ENCODE results near the gene FGGY. TPM values are rescaled to one million over a fixed set of nuclear protein-coding genes. Genes with fewer than 3 reads are reported as not detected.

The FGGY gene
- total and polyA plus RNA-seq, 4 donors, result 5.3 to 25.1 (median 11.9) TPM

DNA sequence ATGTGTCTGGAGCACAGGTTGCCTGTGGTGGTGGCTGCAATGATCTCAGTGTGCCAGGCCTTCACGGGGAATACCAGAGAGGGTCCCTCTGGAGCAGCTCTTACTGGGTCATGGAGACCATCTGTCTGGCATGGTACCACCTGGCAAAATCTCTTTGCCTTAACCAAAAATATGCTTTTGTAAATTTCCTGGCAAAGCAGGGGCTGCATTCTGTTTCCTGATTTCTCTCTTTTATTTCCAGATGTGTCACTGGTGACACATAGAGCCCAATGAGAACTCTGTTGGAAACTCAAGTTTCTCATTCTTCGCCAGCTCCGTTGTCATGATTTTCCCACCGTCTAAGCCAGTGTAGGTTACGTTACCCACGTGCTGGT lies 136.5 kb downstream of the FGGY start:
- Histone ChIP-seq H3K27me3 (ENCODE audit: control insufficient read depth in 1 of 2, insufficient read depth in 2 of 2, low read length in 1 of 2) (no peaks in the 10 kb centered on the region), H3K27ac (ENCODE audit: low read depth in 1 of 2, low read length in 2 of 2) (peak overlapping the region; percentile 58), H3K36me3 (ENCODE audit: control insufficient read depth in 1 of 2, insufficient read depth in 2 of 2, low read length in 1 of 2) (no peaks in the 10 kb centered on the region), H3K4me3 (ENCODE audit: low read length in 2 of 2) (no peak overlapping the region), H3K4me1 (ENCODE audit: control insufficient read depth in 1 of 2, insufficient read depth in 2 of 2, low read length in 2 of 2) (peaks cover 4 to 6% of the 10 kb centered on the region in 2 donors), H3K9me3 (ENCODE audit: control insufficient read depth, low read length) (no peaks in the 10 kb centered on the region)
- 9 to 12% methylated on average over 6 of the region's 6 CpGs for WGBS, 2 donors
- peak; percentile 53 for ATAC-seq (ENCODE audit: low FRiP score)
- DNase-seq, result peak in 1 of 2 donors; percentile 55
- intact Hi-C loops (cut with DNase I), result loop anchor here in 1 of 2 donors (10.0 kb wide), 1 partner anchor 139 kb away; the partner anchor contains the start of gene FGGY

DNA sequence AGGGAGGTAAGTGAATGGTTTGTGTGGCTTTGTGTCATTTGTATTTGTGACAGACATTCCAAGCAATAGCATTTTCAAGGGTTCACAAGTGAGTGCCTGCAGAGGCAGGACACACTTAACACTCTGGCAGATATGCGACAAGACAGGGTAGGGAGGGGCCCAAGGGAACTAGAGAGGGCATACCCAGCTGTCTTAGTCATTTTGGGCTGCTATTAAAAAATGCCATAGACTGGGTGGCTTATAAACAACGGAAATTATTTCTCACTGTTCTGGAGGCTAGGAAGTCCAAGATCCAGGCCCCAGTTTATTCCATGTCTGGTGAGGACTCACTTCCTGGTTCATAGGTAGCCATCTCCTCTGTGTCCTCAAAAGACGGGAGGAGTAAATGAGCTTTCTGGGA lies 137.4 kb downstream of the FGGY start:
- Histone ChIP-seq H3K4me1 (ENCODE audit: control insufficient read depth in 1 of 2, insufficient read depth in 2 of 2, low read length in 2 of 2) (peaks cover 4 to 6% of the 10 kb centered on the region in 2 donors), H3K36me3 (ENCODE audit: control insufficient read depth in 1 of 2, insufficient read depth in 2 of 2, low read length in 1 of 2) (no peaks in the 10 kb centered on the region), H3K9me3 (ENCODE audit: control insufficient read depth, low read length) (no peaks in the 10 kb centered on the region), H3K27me3 (ENCODE audit: control insufficient read depth in 1 of 2, insufficient read depth in 2 of 2, low read length in 1 of 2) (no peaks in the 10 kb centered on the region), H3K27ac (ENCODE audit: low read depth in 1 of 2, low read length in 2 of 2) (peak overlapping the region in 1 of 2 donors; percentile 78), H3K4me3 (ENCODE audit: low read length in 2 of 2) (no peak overlapping the region)
- intact Hi-C loops (cut with DNase I), result loop anchor here in 1 of 2 donors (1.0 to 10.0 kb wide), 2 partner anchors 41 to 140 kb away; partner anchors contain the start of gene FGGY
- ATAC-seq (ENCODE audit: low FRiP score), result peak; percentile 57
- DNase-seq, result peak in 1 of 2 donors; percentile 51
- 16 to 20% methylated on average over 3 of the region's 3 CpGs for WGBS, 2 donors

DNA sequence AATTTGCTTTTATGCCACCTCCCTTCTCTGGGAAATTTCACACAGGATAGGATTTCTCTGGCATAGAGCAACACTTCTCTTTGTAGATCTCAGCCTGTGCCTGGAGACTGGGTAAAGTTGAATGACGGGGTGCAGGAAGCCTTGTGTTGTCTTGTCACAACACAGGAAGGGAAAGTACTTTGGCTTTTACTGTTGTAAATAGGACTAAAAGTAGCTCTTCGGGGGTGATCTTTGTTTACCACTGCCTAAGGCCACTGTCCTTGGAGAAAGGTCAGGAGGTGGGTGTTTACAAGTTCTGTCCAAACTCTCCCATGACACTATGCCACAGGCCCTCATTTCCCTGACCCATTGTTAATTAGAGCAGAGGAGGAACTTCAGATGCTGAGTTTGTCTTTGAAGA lies 139.7 kb downstream of the FGGY start:
- Histone ChIP-seq H3K36me3 (ENCODE audit: control insufficient read depth in 1 of 2, insufficient read depth in 2 of 2, low read length in 1 of 2) (no peaks in the 10 kb centered on the region), H3K9me3 (ENCODE audit: control insufficient read depth, low read length) (no peaks in the 10 kb centered on the region), H3K27ac (ENCODE audit: low read depth in 1 of 2, low read length in 2 of 2) (no peak overlapping the region), H3K27me3 (ENCODE audit: control insufficient read depth in 1 of 2, insufficient read depth in 2 of 2, low read length in 1 of 2) (no peaks in the 10 kb centered on the region), H3K4me3 (ENCODE audit: low read length in 2 of 2) (no peak overlapping the region), H3K4me1 (ENCODE audit: control insufficient read depth in 1 of 2, insufficient read depth in 2 of 2, low read length in 2 of 2) (peaks cover 0 to 6% of the 10 kb centered on the region in 2 donors)
- no peak for ATAC-seq (ENCODE audit: low FRiP score)
- intact Hi-C loops (cut with DNase I), result loop anchor here in 1 of 2 donors (10.0 kb wide), 1 partner anchor 142 kb away; the partner anchor contains the start of gene FGGY
- DNase-seq, result no peak
- 69 to 77% methylated on average over 2 of the region's 2 CpGs for WGBS, 2 donors

DNA sequence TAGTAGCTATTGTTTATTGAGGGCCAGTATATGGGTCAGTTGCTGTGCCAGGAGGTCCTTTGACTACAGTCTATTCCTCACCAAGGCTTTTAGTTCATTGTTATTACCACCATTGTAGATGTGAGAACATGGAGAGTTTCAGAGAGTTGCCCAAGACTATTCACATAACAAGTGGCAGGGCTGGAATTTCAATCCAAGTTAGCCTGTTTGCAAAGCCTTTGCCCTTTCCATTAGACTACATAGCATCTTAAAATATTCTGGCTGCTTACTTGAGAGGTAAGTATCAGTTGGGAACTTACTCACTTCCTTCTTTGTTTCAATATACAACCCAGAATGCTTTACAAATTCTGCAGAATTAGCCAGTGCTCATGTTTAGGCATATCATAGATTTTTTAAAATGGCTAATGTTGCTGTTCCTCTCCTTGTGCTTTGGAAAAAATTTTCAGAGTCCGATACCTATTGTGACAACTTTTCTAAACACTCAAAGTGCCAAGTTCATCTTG lies 141.2 kb downstream of the FGGY start:
- DNase-seq (no peak), ATAC-seq (ENCODE audit: low FRiP score) (no peak)
- intact Hi-C loops (cut with DNase I), result loop anchor here in 1 of 2 donors (10.0 kb wide), 1 partner anchor 143 kb away; the partner anchor contains the start of gene FGGY
- no peak overlapping the region for H3K27ac ChIP-seq (ENCODE audit: low read depth in 1 of 2, low read length in 2 of 2)
- peaks cover 0 to 8% of the 10 kb centered on the region in 2 donors for H3K4me1 ChIP-seq (ENCODE audit: control insufficient read depth in 1 of 2, insufficient read depth in 2 of 2, low read length in 2 of 2)
- H3K27me3 ChIP-seq (ENCODE audit: control insufficient read depth in 1 of 2, insufficient read depth in 2 of 2, low read length in 1 of 2), result no peaks in the 10 kb centered on the region
- no peaks in the 10 kb centered on the region for H3K9me3 ChIP-seq (ENCODE audit: control insufficient read depth, low read length)
- no peaks in the 10 kb centered on the region for H3K36me3 ChIP-seq (ENCODE audit: control insufficient read depth in 1 of 2, insufficient read depth in 2 of 2, low read length in 1 of 2)
- H3K4me3 ChIP-seq (ENCODE audit: low read length in 2 of 2), result no peak overlapping the region
- WGBS, 2 donors, result 30 to 57% methylated on average over 1 of the region's 1 CpG

DNA sequence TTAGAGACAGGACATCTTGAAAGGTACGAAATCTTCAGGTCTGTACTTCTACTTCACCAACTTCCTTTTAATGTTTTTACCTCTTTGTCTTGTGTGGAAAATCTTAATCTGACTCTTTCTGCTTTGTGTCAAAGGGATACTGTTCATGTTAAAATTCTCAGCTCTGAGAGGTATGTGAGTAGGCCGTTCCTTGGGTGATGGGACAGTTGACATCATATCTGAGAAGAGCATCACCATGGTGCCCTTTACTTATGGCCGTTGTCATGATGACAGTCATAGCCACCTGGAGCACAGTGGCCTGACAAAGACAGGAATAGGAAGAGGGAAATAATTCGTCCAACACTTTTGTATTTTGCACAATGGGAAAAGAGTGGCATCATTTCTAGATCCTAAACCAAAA lies 145.6 kb downstream of the FGGY start:
- no peaks in the 10 kb centered on the region for H3K36me3 ChIP-seq (ENCODE audit: control insufficient read depth in 1 of 2, insufficient read depth in 2 of 2, low read length in 1 of 2)
- 95% methylated on average over 4 of the region's 4 CpGs for WGBS, 2 donors
- ATAC-seq (ENCODE audit: low FRiP score), result no peak
- H3K4me3 ChIP-seq (ENCODE audit: low read length in 2 of 2), result no peak overlapping the region
- no peaks in the 10 kb centered on the region for H3K27me3 ChIP-seq (ENCODE audit: control insufficient read depth in 1 of 2, insufficient read depth in 2 of 2, low read length in 1 of 2)
- peaks cover 3 to 5% of the 10 kb centered on the region in 2 donors for H3K4me1 ChIP-seq (ENCODE audit: control insufficient read depth in 1 of 2, insufficient read depth in 2 of 2, low read length in 2 of 2)
- DNase-seq, result no peak
- H3K9me3 ChIP-seq (ENCODE audit: control insufficient read depth, low read length), result no peaks in the 10 kb centered on the region
- no peak overlapping the region for H3K27ac ChIP-seq (ENCODE audit: low read depth in 1 of 2, low read length in 2 of 2)
- intact Hi-C loops (cut with DNase I), result no loop called here

DNA sequence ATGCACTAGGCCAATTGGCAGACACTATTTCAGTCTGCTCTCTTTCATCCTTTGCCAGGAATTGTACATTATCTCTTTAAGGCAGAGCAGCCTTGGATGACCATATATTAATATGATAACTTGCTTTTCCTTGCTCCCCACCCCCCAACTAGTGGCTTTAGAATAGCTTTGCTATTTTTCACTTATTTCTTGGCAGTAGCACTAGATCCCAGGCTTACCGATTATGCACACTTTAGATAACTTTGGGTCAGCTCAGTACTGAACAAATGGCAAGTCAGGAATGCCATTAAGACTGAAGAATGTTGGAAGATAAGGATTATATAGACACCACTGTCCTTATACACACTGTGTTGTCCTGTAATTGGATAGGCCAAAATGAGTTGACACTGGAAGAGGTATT lies 146.4 kb downstream of the FGGY start:
- Histone ChIP-seq H3K4me1 (ENCODE audit: control insufficient read depth in 1 of 2, insufficient read depth in 2 of 2, low read length in 2 of 2) (peaks cover 3 to 5% of the 10 kb centered on the region in 2 donors), H3K4me3 (ENCODE audit: low read length in 2 of 2) (no peak overlapping the region), H3K36me3 (ENCODE audit: control insufficient read depth in 1 of 2, insufficient read depth in 2 of 2, low read length in 1 of 2) (no peaks in the 10 kb centered on the region), H3K27ac (ENCODE audit: low read depth in 1 of 2, low read length in 2 of 2) (no peak overlapping the region), H3K27me3 (ENCODE audit: control insufficient read depth in 1 of 2, insufficient read depth in 2 of 2, low read length in 1 of 2) (no peaks in the 10 kb centered on the region), H3K9me3 (ENCODE audit: control insufficient read depth, low read length) (no peaks in the 10 kb centered on the region)
- DNase-seq (no peak), ATAC-seq (ENCODE audit: low FRiP score) (no peak)
- intact Hi-C loops (cut with DNase I), result no loop called here
- WGBS, 2 donors, result 5 to 6% methylated on average over 1 of the region's 1 CpG

DNA sequence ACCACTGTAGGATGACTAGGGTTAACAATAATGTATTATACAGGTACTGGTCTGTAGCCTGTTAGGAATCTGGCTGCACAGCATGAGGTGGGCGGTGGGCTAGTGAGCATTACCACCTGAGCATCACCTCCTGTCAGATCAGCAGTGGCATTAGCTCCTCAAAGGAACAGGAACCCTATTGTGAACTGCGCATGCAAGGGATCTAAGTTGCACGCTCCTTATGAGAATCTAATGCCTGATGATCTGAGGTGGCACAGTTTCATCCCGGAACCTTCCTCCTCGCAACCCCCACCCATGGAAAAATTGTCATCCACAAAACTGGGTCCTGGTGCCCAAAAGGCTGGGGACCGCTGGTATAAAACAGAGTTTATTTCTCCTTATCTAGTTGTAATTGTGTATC lies 147.6 kb downstream of the FGGY start:
- intact Hi-C loops (cut with DNase I), result no loop called here
- no peak for DNase-seq
- H3K36me3 ChIP-seq (ENCODE audit: control insufficient read depth in 1 of 2, insufficient read depth in 2 of 2, low read length in 1 of 2), result no peaks in the 10 kb centered on the region
- peaks cover 3 to 5% of the 10 kb centered on the region in 2 donors for H3K4me1 ChIP-seq (ENCODE audit: control insufficient read depth in 1 of 2, insufficient read depth in 2 of 2, low read length in 2 of 2)
- no peak overlapping the region for H3K4me3 ChIP-seq (ENCODE audit: low read length in 2 of 2)
- WGBS, 2 donors, result 97 to 98% methylated on average over 6 of the region's 6 CpGs
- no peaks in the 10 kb centered on the region for H3K27me3 ChIP-seq (ENCODE audit: control insufficient read depth in 1 of 2, insufficient read depth in 2 of 2, low read length in 1 of 2)
- no peaks in the 10 kb centered on the region for H3K9me3 ChIP-seq (ENCODE audit: control insufficient read depth, low read length)
- ATAC-seq (ENCODE audit: low FRiP score), result no peak
- H3K27ac ChIP-seq (ENCODE audit: low read depth in 1 of 2, low read length in 2 of 2), result peak overlapping the region in 1 of 2 donors; percentile 6

DNA sequence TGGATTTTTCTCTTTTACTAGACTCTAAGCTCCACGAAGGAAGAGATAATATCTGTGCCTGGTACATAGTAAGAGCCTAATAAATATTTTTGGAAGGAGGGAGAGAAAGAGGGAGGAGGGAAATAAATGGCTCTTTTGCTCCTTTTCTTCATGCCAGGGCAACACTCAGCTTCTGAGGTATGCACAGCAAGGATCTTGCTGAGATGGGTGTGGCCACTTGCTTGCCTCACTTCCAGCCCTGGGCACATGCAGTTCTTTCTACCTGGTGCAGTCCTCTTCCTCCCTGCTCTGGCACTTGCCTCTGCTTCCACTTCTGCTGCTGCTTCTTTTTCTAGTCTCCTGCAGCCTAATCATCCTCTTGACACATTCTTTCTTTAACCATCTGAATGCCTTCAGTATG lies 148.1 kb downstream of the FGGY start:
- Histone ChIP-seq H3K4me1 (ENCODE audit: control insufficient read depth in 1 of 2, insufficient read depth in 2 of 2, low read length in 2 of 2) (peaks cover 3 to 5% of the 10 kb centered on the region in 2 donors), H3K27me3 (ENCODE audit: control insufficient read depth in 1 of 2, insufficient read depth in 2 of 2, low read length in 1 of 2) (no peaks in the 10 kb centered on the region), H3K9me3 (ENCODE audit: control insufficient read depth, low read length) (no peaks in the 10 kb centered on the region), H3K4me3 (ENCODE audit: low read length in 2 of 2) (no peak overlapping the region), H3K36me3 (ENCODE audit: control insufficient read depth in 1 of 2, insufficient read depth in 2 of 2, low read length in 1 of 2) (no peaks in the 10 kb centered on the region), H3K27ac (ENCODE audit: low read depth in 1 of 2, low read length in 2 of 2) (peak overlapping the region; percentile 70 to 79)
- intact Hi-C loops (cut with DNase I), result no loop called here
- DNase-seq, result peak in 1 of 2 donors; percentile 56
- 0 to 10% methylated on average over 1 of the region's 1 CpG for WGBS, 2 donors
- peak; percentile 55 for ATAC-seq (ENCODE audit: low FRiP score)

DNA sequence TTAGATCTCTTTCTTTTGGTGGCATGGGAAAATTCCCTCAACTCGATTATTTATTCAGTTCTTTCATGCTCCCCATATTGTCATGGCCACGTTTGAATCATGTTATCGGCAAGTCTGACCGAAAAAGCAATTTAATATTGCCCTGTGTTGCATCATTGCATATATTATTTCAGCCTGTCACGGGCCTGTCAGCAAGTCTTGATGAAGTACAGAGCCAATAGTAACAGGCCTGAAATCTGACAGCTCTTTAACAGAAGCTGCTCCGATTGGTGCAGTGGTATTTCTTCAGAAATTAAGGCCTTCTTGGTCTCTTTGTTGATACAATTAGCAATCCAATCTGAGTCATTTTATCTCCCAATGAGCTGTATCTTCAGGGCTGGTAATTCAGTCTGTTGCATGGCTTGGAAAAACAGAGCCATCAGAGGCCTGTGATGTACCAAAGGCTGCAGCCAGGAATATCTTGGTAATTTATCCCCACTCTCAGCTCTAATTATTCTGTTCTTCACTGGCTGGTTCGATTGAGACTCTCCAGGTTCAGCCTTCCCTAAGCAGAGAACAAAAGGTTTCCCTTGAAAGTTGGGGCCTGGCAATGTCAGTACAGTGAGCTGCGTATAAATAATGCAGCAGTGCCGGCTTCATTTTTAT lies 149.5 kb downstream of the FGGY start:
- WGBS, 2 donors, result 7 to 8% methylated on average over 9 of the region's 9 CpGs
- Histone ChIP-seq H3K36me3 (ENCODE audit: control insufficient read depth in 1 of 2, insufficient read depth in 2 of 2, low read length in 1 of 2) (no peaks in the 10 kb centered on the region), H3K4me1 (ENCODE audit: control insufficient read depth in 1 of 2, insufficient read depth in 2 of 2, low read length in 2 of 2) (peaks cover 3 to 5% of the 10 kb centered on the region in 2 donors), H3K4me3 (ENCODE audit: low read length in 2 of 2) (no peak overlapping the region), H3K9me3 (ENCODE audit: control insufficient read depth, low read length) (no peaks in the 10 kb centered on the region), H3K27ac (ENCODE audit: low read depth in 1 of 2, low read length in 2 of 2) (peak overlapping the region; percentile 89 to 90), H3K27me3 (ENCODE audit: control insufficient read depth in 1 of 2, insufficient read depth in 2 of 2, low read length in 1 of 2) (no peaks in the 10 kb centered on the region)
- ATAC-seq (ENCODE audit: low FRiP score) (peak; percentile 69), DNase-seq (no peak)
- intact Hi-C loops (cut with DNase I), result no loop called here
